ENCODE measurements around the gene LRRC71.
A peak's percentile ranks its signal among the peaks of the same experiment; 100 is the strongest.

Gene LRRC71

DNA sequence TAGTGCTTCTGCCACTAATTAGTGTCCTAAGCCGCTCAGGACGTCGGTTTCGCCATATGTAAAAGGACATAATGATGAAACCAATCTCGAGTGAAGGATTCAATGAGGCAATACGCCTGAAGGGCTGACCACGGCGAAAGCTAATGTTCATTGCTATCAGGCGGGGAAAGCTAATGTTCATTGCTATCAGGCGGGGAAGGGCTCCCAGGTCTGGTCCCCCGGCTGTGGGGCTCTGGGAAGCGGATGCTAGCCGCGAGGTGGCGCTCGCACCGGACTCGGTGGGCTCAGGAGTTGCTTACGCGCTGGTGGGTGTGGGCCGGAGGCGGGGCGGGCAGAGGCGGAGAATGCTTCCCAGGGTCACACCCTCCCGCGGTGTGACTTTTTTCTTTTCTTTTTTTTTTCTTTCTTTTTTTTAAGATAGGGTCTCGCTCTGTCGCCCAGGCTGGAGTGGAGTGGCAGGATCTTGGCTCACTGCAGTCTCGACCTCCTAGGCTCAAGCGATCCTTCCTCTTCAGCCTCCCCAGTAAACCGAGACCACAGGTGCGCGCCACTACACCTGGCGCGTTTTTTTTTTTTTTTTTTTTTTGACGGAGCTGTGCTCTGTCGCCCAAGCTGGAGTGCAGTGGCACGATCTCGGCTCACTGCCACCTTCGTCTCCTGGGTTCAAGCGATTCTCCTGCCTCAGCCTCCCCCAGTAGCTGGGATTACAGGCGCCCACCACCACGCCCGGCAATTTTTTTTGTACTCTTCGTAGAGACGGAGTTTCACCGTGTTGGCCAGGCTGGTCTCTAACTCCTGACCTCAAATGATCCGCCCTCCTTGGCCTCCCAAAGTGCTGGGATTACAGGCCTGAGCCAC lies 28.0 kb upstream of the LRRC71 start:
- DNase-seq = peak; percentile 93

DNA sequence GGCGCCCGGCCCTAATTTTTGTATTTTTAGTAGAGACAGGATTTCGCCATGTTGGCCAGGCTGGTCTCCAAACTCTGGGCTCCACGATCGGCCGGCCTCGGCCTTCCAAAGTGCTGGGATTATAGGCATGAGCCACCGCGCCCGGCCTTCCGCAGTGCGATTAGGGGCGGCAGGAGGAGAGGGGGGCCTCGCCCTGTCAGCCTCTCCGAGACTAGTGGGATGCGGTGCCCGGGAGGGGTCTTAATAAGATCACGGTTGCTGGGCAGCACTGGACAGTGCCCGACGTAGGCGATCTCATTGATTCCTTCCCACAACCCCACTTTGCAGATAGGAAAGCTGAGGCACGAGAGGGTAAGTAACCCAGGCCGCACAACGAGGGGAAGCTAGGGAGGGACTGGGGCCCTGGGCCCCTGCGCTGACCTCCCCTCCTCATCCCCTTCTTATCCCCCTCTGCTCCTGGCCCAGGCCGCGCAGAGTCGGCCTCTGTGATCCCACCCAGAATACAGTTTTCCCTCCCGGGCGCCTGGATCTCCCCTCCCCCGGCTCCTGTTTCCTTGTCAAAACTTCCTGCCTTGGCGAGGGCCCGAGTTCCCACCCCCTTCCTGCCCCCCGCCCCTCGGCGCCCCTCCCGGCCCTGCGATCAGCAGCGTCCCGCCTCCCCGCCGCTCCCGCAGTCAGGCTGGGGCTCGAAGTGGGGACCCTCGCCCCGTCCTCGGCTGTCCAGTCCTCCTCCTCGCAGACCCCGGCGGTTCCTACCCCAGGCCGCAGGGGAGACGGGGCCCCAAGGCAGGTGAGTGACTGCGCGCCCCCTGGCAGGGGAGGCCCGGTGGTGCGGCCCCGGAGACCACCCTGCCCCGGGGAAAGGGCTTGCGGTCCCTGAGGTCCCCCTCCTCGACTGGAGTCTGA lies 27.1 kb upstream of the LRRC71 start, which contains the start of gene PEAR1:
TSS of gene PEAR1 (plus strand) at position 671 of the 906 bp plus-strand sequence. CDS start 10,209 bp downstream, outside the sequence.
- peak; percentile 85 for DNase-seq

DNA sequence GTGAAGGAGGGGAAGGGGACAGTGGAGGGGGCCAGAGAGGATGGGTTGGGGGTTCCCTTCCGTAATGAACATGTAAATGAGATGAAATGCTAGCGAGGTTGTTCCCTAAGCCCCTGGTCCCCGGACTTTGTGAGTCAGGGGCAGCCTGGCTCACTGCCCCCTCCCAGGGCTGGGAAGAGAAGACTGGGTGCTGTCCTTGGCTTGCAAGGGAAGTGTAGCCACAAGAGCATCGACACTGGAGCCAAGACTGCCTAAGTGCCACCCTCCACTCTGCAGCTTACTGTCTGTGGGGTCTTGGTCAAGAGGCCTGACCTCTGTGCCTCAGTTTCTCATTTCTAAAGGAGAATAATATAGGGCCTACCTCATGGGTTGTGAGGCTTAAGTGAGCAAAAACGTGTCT lies 26.4 kb upstream of the LRRC71 start:
- no peak for DNase-seq

DNA sequence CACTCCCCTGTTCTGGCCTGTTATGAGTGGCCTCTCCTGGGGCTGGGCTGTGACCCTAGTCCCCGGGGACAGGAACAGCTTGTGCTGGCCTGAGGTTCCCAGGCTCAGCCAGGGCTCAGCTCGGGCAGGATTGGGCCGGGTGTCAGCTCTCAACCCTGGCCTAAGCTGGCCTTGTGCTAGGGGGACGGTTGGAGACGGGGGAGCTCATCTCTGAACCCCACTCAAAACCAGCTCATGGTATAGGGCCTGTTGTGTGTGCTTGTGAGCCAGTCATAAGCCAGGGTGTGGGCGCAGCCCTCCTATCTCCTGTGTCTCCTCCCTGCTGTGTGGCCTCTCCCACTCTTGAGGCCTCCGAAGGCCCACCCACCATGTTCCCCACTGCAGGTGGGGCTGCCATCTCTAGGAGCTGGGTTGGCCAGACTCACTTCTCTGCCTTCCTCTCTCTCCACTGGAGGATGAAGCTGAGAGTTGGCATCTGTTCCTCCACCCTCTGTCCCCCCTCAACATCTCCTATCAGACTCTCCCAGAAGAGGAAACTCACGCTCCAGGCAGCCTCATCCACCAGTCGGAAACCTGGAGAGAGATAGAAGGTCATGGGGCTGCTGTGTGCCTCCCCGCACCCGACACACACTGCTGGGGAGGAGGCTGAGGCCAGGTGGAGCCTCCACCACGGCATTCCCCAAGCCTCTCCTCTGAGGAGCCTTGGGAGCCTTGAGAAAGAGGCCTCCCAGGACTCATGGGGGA lies 25.5 kb upstream of the LRRC71 start:
- DNase-seq = no peak

DNA sequence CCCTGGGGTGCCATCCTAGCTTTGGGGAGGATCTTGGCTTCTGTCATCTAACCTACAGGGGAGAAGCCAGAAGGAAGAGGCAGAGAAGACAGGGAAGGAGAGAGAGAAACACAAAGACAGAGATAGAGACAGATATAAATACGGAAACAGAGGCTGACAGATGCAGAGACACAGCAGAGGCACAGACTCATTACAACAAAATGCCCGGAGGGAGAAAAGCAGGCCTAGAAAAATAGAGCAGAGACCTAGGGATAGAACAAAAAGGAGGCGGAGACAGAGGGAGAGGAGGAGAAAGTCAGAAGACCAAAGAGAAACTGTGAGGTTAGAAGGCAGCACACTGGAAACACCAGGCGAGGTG lies 25.0 kb upstream of the LRRC71 start:
- no peak for DNase-seq

DNA sequence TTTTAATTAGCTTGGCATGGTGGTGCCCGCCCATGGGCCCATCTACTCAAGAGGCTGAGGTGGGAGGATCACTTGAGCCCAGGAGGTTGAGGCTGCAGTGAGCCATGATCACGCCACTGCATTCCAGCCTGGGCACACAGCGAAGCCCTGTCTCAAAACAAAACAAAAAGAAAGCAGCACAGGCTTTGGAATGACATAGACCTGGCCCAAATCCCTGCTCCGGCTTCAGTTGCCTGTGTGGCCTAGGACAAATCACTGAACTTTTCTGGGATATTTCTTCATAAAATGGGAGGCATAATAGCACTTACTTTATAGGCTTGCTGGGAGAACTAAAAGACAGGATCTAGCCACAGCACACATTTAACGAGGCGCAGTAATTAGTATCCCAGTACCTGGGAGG lies 24.5 kb upstream of the LRRC71 start:
- DNase-seq = no peak

DNA sequence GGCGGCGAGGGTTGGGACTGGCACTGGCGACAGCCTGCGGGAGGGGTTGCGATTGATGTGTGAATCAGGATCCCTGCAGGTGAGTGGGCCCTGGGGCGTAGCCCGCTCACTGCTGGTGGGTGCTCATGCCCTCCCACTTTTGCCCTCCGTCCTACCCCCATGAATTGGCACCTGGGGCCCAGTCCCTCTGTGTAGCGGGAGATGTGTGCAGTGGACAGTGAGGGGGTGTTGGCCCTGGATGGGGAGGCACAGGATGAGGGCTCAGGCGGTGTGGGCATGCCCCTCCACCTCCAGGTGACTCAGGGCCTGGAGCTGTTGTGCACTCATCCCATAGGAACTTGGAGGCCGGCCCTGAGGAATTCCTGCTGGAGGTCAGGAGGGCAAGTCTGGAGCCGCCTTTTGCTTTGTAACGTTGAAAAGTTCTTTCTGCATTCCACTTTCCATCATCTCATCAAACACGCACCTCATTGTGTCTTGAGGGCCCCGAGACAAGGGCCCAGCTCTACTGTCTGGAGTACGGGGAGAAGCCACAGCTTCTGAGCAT lies 23.9 kb upstream of the LRRC71 start:
- no peak for DNase-seq

DNA sequence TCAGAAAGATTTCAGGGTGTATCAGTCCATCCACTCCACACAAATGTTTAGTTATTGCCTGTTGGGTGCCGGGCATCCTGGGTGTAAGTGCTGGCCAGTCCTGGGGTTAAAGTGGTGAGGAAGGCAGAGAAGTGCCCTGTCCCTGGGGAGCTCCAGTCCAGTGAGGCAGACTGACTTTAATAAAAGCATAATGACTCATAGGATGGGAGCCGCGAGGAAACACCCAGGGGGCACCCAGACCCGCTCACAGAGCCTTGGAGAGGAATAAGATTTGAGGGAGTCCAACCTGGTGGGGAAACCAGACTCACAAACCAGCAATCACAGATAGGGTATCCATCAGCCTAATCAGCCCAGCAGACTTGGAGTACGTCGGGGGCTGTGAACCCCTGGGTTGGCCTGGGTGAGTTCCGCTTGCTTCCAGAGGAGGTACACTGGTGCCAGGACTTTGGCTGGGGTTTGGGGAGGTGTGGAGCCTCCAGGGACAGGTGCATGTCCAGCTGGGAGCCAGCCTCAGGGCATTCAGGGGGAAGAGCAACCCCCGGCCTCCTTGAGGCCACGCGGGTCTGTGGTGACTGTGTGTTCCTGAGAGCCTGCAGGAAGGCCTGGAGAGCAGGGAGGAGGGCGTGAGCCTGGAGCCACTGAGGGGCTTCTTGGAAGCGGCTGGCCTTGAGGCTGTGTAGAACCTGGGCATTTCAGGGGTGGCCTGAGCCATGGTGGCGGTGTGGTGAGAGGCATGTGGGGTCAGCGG lies 23.2 kb upstream of the LRRC71 start:
- DNase-seq = no peak

DNA sequence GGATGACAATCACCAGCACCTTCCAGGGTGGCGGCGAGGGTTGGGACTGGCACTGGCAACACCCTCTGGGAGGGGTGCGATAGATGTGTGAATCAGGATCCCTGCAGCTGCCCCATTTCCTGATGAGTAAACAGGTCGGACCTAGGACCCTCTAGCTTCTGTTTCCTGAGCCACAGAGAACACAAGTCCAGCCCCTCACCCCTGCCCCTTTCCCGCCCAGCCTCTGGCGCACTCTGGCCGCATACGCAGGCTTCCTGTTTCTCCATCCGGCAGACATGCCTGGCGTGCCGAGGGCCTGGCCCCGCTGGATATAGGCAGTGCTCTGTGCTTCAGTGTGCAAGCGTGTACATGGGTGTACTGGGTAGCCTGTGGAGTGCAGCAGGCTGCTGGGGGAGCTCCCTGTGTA lies 22.3 kb upstream of the LRRC71 start:
- DNase-seq = peak; percentile 74

DNA sequence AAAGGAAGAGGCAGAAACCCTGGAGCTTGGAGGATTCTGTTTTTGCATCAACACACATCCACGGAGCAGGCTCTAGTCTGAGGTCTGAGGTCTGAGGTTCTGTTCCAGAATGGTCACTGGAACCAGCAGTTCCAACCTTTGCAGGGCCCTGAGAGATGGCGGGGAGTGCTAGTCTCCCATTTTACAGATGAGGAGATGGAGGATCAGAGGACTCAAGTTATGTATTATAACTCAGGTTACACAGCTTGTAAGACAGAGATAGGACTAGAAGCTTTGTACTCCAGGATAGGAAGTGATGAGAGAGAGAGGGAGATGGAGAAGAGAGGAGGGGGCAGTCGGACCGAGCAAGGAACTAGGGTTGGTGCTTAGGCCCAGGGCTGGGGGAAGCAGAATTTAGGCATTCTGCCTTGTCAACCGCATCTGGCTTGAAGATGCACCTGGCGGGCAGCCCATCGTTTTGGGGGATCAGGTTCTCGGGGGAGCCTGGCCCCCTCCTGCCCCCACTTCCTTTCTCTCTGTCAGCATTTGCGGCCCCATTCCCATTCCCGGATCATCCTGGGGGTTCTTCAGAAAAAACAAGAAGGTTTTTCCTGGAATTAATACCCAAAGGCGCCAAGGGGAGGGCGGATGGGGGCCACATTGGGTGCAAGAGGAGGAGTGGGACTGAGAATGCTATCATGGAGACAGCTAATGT lies 21.3 kb upstream of the LRRC71 start:
- no peak for DNase-seq

DNA sequence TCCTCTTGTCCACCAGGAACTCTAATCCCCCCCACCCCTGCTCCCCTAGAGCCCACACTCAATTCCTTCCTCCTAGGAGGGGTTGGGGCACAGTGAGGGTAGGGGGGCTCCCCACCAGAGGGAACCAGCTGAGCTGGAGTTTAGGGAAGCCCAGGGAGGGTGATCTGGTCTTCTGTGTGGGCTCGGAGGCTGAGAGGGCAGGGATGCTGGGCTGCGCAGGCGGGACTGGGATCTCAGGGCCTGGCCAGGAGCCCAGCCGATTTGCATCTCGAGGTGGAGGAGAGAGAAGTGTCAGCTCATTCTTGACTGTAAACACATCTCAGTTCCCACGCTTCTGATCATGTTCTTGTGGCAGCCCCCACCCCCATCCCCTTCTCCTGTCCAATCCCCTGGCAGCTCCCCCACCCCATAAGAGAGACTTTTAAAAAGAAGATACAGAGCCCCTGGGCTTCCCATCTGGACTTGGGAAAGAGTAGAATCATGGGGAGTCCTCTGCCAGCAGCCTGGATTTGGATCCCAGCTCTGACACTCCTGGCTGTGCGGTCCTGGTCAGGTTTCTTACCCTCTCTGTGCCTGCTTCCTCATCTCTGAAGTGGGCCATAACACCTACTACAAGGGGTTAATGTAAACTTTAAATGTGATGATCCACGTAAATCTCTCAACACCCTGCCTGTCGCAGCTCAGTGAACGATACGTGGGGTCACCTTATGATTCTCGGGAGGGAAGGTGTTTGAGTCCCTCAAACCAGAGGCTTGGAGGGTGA lies 20.3 kb upstream of the LRRC71 start:
- no peak for DNase-seq

DNA sequence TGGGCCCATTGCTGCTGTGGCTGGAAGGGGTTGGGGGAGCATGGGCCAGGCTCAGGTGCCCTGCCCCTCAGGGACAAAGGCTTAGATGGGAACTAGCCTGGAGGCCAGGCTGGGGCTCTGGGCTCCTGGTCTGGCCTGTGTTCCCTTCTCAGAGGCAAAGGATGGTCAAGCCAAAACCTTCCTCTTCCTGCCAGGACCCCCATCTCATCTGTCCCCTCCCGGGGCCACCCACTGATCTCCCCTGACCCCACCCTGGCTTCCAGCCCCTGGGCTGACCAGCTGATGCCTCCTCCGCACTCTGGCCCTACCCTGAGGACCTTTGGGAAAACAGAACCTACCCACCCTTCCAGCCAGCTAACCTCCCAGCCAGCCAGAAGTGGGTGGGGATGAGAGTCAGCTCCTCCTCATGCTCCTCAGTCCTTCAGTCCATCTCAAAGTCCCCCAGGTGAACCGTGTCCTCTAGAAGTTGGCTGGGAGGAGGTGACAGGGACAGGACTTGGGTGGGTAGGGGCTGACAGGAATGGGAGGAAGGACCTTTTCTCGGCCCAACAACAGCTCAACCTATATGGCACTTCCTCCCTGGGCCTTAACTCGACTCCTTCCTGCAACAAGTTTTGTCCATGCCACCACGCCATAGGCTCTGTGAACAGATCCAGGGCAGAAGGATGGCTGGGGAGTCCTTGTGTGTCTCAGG lies 19.4 kb upstream of the LRRC71 start:
- no peak for DNase-seq

DNA sequence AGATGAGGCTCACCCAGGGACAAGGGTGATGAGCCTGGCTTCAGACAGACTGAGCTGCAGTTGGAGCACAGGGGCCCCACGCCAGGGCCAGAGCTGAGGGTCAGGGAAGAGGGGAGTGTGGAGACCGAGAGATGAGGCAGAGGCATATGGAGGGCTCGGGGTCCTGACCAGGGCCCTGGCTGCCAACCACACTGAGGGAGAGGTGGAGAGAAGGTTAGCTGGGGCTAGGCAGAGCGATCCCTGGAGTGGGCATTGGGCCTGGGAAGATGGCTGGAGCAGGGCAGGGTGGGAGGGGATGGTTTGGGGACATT lies 18.9 kb upstream of the LRRC71 start:
- no peak for DNase-seq

DNA sequence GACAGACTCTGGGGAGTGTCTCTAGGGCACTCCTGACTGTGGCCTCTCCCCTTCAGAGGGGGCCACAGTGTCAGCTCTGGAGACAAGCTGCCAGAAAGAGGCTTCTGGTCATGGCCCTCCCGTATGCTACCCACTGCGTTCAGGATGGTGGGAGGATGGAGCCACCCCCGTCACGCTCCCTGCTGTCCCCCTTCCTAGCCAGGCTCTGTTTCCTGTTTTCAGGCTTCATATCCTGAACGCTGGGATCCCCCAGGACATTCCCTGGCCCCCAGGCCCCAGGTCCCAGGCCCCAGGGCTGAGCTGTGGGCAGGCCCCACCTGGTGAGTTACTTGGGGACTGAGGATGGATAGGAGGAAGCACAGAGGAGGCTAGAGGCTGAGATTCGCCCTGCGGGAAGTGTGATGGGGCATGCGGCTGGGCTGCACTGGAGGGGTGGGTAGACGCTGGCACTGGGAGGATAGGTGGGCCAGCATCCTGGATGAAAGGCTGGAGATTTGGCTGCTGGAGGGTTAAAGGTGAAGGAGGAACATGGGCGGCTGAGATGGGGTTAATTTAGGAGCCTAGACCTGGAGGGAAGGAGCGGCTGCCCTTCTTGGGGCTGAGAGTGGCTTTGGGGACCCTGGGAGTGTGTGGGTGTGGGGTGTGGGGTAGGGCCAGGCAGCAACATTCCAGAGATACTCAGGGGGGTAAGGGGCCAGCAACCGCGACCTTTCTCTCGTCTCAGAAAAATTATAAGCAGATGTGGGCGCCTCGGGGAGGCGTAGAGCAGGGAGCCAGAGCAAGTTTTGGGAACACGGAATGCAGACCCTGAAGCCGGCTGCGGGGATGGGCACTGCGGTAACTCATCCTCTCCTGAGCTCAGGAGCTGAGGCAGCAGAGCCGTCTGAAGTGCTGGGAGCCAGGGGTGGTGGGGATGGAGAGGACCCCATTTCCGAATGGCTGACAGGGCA lies 18.2 kb upstream of the LRRC71 start:
- DNase-seq = no peak

DNA sequence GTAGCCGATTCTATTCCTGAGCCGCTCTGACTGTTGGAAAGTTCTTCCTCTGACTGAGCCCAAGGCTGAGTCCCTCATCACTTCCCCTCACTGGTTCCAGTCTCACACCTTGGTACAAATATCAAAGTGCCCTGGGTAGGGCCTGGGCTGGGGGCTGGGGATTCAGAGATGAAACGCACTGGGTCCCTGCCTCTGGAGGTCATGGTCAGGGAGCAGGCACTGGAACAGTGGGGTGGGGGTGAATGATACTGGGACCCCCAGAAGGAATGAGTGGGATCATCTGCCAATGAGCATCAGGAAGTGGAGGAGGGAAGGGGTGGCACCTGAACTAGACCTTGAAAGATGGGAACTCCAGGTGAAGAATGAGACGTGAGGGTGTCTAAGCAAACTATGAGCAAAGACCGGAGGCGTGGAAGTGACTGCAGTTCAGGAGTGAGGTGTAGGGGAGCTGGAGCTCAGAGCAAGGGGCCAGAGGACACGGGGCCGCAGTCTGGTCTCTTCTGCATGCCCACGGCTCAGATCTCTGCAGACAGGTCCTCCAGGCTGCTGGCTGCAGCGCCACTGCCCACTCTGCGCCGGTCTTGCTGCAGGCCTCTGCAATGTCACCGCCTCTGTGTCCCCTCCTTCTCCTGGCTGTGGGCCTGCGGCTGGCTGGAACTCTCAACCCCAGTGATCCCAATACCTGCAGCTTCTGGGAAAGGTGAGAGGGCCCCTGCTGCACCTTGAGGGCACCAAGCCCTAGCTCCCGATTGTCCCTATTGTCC lies 16.9 kb upstream of the LRRC71 start:
- DNase-seq = no peak

DNA sequence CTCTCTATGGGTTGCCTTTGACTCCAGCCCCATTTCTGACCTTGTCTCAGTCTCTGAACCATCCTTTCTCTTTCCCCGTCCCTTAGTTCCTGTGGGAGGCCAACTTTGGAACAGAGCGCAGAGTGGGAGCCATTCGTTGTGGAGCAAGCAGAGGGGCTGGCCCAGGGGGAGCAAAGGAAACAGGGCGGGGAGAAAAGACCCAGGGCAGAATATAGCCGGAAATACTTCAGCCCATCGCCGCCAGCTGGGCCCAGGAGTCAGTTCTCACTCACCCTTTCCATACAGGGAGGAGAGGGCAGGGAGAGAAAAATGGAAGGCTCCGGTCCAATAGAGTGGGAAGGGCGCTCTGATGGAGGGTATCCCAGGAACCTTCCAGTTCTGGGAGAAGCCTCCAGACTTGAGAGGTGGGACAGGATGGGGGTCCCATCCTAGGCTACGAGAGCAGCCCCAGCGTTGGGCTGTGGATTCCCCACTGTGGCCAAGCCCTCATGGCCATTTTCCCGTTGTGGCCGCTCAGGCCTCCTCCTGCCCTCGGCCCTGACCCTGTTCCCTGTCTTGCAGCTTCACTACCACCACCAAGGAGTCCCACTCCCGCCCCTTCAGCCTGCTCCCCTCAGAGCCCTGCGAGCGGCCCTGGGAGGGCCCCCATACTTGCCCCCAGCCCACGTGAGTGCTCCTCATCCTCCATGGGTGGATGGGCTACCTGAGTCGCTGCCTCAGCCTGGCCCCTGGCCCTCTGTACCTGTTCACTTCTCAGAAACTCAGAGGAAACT lies 16.1 kb upstream of the LRRC71 start:
- no peak for DNase-seq

DNA sequence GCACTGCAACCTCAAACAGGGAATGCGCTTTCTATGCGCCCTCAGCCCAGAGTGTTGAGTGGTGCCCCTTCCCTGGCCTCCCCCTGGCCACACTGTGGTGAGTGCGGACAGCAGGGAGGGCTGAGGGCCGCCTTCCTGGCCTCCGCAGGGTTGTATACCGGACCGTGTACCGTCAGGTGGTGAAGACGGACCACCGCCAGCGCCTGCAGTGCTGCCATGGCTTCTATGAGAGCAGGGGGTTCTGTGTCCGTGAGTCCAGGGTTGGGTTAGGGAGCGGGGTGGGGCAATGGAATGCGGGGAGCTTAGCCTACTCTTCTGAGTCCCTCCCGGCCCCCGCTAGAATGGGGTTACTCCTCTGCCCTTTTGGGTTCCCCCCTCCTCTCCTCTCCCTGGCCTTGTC lies 15.3 kb upstream of the LRRC71 start:
- DNase-seq = no peak
